ENCODE results near the gene FRZB.

DNA sequence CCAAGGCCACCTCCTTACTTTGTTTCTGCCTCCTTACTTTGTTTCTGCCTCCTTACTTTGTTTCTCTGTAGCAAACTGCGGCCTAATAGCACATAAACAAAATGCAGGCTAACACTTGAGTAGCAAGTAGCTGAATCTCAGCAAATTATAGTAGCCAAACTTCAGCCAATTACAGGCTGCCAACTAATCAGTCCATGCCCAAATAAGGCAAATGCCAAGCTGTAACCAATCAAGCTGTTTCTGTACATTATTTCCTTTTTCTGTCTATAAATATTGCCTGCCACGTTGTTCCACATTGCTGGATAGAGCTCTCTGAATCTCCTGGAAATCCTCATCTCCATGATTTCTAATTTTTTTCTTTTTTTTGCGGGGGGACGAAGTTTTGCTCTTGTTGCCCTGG is 28.7 kb upstream of the FRZB start:
- TF ChIP-seq EZH2 (optimal IDR thresholded peaks at IDR 0.05; ENCODE audit: low read depth, low read length) (no peak), EZH2phosphoT487 (IDR thresholded peaks at IDR 0.05; ENCODE audit: low read length) (no peak), CTCF (IDR thresholded peaks at IDR 0.05; ENCODE audit: low read length) (no peak)
